CD4-positive, alpha-beta T cell treated with Interleukin-2 at 100 ng/mL for 4 hours (primary cell): Measurements from ENCODE around the gene IL25.
"Not testable (repeated sequence)": the region's sequence is repeated elsewhere in the genome, so short reads cannot be mapped to it uniquely, and the experiment has no call there.

ENCODE experiments used
- DNase-seq: peaks from one replicate; pipeline ENCODE4 v3.0.0-alpha.2; 2020; ENCODE audit warnings: low spot score

IL25 gene

DNA sequence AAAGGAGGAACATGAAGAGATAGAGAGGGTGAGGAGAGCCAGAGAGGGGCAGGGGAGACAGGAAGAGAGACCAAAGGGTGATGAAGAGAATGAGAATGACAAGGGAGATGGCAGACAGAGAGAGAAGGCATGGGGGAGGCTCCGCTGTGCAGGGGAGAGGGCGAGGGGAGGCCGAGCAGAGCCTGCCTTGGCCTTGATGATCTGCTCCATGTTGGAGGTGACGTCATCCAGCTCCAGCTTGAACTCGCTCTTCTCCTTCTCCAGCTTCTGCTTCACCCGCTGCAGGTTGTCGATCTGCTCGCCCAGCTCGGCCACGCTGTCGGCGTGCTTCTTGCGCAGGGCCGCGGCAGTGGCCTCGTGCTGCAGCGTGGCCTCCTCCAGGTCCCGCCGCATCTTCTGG is 17.3 kb downstream of the IL25 start:
- DNase-seq = not testable (repeated sequence)

DNA sequence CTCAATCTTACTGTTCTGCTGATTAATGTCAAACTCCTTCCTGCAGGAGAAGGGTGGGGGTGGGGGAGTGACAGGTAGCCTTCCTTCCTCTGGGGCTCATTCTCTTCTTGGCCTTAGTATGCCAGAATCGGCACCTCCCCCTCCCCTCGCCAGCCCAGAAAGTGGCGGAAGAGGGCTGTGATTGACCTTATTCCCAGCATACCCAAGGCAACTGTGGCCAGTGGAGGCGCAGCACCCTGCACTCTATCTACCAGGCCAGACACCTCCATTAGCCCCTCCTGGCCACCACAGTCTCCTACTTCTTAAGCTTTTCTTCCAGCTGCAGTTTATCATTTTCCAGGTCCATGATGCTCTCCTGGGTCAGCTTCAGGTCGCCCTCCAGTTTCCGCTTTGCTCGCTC is 20.0 kb downstream of the IL25 start:
- no peak for DNase-seq

DNA sequence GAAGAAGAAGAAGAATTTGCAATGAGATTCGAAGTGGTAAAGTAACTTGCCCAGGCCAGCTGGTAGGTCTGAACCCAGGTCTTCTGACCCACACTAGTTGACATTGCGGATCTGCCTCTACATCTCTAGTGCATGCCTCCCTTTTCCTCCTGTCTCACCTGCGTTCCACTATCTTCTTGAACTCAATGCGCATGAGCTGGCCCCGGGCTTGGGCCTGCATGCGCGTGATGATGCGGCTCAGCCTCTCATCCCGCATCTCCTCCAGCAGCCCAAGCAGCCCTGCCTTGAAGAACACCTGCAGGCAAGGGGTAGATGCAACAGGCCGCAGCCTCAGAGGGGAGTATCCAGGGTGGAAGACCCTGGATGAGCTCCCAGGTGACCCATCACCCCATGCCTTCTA is 23.5 kb downstream of the IL25 start:
- DNase-seq = no peak

DNA sequence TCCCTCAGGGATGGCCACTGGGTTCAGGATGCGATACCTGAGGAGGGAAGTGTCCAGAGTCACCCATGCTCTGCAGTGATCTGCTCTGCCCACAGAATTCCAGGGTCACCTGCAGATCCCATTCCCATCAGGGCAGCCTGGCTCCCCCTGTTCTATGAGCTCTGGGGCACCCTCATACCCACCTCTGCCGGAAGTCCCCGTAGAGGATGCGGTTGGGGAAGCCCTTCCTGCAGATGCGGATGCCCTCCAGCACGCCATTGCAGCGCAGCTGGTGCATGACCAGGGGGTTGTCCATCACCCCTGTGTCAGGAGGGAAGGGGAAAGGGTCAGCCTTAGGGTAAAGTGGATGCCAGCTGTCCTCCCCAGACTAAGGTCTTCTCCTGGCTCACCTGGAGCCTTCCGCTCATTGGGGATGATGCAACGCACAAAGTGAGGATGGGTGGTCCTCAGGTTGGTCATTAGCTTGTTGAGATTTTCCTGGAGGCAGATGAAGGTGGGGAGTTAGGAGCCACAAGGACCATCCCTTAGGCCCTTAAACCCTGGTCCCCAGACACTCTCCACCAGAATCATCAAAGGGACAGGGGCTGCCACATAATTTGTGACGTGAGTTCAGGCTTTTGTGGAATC is 24.3 kb downstream of the IL25 start:
- no peak for DNase-seq

DNA sequence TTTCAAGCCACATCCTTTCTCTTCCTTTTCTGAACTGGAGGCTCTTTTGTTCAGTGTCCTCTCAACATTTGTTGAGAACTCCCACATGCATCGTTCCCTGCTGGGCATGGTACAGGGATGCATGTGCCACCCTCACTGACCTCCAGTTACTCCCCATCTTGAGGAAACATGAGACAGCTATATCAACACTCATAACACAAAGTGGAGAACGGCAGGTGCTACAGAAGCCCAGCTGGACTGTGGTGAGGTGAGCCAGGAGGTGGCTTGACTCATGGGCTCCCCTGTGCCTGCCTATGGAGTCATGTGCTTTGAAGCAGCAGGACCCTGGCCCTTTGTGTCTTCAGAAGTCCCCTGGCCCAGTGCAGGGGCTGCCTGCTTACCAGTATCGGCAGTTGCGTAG is 25.7 kb downstream of the IL25 start:
- DNase-seq = no peak

DNA sequence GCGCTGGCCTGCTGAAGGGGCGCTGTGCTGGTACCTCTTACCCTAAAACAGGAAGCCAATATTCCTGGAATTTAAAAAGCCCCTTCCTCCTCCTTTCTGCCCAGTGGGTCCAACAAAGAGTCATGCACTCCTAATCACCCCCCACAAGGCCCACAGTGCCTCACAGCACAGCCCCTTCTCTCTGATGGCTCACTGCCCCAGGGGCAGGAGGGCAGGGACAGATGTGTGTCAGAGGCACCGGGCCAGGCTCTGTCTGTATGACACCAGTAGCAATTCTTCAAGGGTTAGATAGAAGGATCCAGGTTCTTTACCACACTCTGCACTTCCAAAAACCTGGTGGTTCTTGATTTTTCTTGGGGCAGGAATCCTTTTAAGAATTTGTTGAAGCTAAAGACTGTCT is 26.5 kb downstream of the IL25 start:
- no peak for DNase-seq

DNA sequence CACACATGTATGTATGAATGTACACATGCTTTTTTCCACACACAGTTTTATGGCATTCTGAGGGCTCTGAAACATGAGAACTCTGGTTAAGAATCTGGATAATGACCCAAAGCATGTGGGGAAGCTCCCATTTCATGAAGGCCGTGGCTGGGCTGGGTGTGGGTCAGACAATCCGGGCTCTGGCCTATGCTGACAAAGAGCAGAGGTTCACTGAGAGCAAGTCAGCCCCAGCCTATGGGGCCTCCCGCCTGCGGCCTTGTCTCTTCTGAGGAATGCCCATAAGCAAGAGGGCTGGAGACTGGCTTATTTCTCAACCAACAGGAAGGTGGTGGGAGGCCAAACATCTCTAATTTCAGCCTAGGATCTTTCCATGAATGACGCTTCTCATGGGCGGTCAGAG is 27.0 kb downstream of the IL25 start:
- no peak for DNase-seq

DNA sequence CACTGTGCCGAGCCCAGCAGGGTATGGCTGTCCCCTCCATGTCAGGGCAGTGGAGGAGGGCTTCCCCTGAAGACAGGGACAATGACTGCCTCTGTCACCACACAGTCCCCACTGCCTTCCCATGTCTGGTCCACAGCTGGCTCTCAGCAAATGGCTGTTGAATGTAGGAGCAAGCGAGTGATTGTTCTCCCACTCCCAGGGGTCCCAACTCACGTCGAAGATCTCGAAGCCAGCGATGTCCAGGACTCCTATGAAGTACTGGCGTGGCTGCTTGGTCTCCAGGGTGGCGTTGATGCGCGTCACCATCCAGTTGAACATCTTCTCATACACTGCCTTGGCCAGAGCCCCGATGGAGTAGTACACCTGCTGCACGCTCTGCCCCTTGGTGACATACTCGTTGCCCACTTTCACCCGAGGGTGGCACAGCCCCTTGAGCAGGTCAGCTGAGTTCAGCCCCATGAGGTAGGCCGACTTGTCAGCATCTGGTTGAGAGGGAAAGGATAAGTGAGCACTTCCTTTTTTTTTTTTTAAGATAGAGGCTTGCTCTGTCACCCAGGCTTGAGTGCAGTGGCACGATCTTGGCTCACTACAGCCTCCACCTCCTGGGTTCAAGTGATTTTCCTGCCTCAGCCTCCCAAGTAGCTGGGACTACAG is 28.0 kb downstream of the IL25 start:
- DNase-seq = not testable (repeated sequence)

DNA sequence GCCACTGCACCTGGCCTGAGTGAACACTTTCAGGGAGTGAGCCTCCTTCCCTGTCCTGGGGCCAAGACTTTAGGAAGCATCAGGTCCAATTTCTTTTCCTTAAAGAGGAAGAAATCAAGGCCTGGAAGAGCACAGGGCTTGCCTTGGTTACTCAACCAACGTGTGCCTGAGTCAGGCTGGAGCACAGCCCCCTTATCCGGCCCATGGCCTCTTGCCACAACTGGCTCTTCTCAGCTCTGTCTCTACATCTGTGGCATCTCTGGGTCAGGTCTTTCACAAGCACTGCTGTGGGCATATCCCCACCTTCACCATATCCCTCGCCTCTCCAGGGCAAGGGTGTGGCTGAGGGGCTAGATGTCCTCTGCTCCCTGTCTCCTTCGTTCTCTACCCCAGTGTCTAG is 28.7 kb downstream of the IL25 start:
- DNase-seq = no peak

DNA sequence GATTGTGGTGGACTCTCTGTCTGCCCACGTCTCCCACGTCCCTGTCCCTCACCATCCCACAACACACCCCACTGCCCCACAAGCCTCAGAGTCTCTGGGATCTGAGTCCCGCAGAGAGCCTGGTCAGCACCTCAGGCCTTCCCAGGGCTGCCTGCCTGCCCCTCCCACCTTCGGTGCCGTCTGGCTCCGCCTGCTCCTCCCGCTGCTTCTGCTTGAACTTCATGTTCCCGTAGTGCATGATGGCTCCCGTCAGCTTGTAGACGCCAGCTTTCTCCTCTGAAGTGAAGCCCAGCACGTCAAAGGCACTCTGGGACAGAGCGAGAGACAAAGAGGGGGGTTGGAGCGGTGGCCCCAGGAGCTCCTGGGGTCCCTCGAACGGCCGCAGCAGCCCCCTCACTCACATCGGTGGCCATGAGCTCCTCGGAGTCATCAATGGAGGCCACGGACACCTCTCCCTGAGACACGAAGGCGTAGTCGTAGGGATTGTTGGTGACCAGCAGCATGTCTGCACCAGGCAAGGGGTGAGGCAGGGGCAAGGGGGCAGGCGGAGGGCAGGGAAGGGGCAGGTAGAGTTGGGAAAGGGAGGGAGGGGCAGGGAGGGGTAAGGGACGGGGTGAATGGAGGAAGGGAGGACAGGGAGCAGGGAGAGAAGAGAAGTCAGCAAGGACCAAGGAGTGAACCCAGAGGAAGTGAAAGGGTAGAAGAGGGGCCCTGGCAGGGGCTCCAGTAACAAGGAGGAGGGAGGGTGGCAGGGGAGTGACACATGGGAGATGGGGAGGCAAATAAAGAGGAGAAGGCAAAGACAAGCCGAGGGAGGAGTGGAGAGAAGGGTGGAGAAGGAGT is 29.9 kb downstream of the IL25 start:
- no peak for DNase-seq

DNA sequence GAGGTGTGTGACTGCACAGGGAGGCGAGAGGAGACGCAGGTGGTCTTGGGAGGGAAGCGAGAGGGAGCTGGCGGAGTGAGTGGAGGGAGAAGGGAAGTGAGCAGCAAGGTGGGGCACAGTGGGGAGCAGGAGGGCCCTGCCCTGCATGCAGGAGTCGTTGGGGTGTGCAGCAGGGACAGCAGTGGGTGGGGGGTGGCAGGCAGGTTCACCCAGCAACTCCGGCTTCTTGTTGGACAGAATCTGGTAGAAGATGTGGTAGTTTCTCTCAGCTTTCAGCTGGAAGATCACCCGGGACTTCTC is 30.5 kb downstream of the IL25 start:
- no peak for DNase-seq

DNA sequence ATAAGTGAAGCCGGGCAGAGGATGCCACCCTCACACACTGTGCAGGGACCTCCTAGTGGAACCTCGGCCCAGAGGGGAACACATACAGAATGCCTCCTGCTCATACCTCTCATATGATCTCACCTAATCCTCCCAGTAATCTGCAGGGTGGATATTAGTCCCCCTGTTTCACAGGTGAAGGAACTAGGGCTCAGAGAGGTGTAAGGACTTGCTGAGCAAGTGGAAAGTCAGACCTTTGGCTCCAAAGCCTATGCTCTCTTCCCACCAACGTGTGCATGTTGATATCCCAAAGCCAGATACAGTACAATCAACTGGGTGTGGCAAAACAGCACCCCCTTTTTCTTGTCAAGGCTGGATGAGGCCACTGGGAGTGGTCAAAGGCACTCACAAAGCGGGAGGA is 31.3 kb downstream of the IL25 start:
- no peak for DNase-seq

DNA sequence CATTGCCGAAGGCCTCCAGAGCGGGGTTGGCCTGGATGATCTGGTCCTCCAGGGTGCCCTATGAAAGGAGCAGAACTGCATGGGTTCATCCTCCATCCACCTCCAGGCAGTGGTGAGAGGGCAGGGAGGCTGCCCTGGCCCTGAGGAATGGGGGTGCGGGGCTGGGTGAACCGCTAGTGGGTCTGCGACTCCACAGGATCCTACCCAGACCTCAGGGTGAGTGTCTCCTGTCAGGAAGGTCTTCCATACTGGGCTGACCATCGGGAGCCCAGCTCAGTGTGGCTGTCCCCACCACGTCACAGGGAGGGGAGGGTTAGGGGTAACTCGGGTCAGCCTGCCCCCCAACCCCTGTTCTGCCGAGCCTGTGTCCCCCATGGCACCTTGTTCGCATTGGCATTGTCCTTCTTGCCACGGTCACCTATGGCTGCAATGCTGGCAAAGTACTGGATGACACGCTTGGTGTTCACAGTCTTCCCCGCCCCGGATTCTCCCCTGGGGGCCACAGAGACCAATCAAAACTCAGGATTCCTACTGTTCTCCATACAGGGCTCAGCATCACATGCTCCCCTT is 31.8 kb downstream of the IL25 start:
- no peak for DNase-seq

DNA sequence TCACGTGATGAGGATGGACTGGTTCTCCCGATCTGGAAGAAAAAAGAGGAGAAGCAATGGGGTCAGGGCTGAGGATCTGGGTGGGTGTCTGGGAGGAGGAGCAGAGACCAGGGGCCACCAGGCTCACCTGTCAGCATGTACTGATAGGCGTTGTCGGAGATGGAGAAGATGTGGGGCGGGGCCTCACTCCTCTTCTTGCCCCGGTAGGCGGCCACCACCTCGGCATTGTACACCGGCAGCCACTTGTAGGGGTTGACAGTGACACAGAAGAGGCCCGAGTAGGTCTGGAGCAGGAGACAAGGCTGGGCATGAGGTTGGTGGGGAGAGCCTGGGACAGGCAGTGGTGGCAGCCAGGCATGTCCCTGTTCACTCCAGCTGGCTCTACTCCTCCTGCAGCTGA is 32.5 kb downstream of the IL25 start:
- no peak for DNase-seq

DNA sequence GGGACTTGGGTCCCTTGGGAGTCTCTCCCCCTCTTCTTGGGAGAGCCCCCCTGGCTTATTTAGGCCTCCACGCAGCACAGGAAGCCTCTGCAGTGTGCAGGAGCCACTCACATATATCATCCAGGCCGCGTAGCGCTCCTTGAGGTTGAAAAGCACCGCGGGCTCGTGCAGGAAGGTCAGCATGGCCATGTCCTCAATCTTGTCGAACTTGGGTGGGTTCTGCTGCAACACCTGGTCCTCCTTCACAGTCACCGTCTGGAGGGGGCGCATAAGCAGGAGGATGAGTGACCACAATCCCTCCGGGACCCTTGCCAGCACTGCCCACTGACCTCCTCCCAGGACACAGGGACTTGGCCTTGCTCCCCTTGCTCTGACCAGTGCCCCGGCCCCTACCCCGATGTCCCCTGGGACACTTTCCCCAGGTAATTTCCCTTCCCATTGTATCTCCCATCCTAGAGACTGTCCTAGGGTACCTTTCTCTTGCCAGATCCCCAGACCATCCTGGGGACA is 33.0 kb downstream of the IL25 start:
- DNase-seq = no peak

DNA sequence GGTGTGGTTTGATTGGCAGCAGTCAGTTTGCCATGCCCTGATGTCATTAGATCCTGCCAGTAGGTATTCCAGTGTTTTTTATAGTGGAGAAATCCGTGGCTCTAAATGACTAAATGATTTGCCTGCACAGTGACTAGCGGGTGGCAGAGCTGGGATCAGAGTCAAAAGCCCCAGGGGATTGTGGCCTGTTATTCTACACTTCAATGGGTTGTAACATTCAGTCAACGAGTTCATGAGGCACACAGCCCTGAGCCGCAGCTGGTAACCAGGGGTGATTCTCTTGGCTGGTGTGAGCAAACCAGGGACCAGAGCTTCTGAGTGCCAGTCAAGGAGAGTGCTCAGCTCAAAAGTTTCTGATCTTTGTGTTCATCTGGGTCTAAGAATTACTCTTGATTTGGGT is 33.6 kb downstream of the IL25 start:
- no peak for DNase-seq

DNA sequence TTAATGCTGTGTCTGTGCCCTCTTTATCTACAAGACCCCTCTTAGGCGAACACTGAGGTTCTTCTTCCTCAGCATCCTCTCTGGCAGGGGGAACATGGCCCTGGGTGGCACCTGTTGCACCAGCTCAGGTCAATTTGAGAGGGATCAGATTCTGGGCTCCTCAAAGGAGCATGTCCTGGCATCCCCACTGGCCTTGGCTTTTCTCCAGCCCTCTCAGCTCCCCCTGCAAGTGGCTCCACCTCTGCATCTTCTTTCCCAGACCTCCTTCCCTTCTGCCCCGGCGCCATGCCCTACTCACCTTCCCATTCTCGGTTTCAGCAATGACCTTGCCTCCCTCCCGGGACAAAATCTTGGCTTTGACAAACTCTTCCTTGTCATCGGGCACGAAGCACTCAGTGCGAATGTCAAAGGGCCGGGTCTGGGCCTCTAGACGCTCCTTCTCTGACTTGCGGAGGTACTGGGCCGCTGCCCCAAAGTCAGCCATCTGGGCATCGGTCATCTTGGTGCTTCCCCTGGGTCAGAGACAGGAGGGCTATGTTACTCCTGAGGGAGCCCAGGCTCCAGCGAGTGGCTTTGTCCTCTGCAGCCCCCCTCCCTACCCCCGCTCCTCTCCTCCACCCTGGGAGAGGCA is 34.2 kb downstream of the IL25 start:
- no peak for DNase-seq

DNA sequence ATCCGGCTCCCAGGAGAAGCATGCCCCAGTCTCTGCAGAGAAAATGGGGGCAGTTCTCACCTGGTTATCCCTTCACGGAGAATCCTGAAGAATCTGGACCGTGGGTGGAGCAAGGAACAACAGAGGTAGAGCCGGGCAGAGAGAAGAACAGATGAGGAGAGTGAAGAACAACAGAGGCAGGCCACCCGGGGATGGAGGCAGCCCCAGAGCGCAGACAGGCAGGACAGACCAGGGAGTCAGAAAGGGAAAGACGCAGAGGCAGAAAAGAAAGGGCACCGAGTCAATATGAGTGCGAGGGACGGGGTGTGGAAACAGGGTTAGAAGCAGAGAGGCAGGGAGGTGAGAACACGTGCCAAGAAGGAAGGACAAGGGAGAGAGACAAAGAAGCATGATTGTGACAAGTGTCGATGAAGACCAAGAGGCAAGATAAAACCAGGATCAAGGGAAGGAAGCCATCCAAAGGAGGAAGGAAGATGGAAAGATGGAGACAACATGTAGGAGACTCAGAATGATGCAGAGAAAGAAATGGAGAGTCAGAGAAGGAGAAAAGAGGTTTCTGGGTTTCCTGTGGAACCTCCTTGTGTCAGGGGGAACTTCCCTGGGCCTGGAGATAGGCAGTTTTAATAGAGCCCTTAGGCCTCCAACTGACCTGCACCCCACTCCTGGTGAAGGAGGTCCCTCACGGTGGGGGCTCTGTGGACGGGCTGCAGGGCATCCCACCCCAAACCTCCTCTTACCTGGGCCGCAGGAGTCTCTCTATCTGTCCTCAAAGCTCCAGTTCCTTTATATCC is 35.1 kb downstream of the IL25 start, which contains the start of gene MYH6:
Gene MYH6 (minus strand): TSS at position 758 of the 791 bp plus-strand sequence. CDS start 1,050 bp downstream, outside the sequence.
- no peak for DNase-seq

DNA sequence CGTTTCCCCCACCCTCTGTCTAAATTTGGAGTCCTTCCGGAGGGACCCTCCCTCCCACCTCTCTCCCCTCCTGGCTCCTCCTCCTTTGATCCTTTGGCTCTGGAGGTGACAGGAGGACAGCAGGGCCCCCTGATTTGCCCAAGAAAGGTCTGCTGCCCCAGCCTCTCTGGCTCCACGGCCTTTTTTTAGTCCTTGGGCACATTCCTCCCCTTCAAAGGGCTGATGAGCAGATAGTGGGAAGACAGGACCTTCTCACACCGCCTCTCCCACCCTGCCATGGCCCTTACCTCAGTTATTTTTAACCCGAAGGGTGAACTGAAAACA is 35.7 kb downstream of the IL25 start:
- DNase-seq = no peak

DNA sequence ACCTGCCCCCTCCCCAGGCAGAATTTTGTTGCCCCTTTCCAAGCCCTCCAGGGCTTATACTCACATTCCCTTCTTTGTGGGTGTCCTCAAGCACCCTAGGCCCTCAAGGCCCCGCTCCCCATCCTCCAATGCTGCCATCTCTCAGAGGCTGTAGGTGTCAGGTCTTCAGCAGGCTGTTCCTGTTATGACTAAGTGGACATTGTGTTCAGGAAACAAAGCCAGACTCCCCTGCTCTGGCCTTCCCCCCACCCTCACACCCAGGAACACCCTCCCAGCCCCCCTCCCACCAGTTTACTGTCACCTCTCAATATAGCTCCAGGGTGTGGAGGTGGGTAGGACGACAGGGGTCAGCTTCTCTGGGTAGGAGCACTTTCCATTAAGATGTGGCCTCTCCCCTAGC is 36.9 kb downstream of the IL25 start:
- no peak for DNase-seq

DNA sequence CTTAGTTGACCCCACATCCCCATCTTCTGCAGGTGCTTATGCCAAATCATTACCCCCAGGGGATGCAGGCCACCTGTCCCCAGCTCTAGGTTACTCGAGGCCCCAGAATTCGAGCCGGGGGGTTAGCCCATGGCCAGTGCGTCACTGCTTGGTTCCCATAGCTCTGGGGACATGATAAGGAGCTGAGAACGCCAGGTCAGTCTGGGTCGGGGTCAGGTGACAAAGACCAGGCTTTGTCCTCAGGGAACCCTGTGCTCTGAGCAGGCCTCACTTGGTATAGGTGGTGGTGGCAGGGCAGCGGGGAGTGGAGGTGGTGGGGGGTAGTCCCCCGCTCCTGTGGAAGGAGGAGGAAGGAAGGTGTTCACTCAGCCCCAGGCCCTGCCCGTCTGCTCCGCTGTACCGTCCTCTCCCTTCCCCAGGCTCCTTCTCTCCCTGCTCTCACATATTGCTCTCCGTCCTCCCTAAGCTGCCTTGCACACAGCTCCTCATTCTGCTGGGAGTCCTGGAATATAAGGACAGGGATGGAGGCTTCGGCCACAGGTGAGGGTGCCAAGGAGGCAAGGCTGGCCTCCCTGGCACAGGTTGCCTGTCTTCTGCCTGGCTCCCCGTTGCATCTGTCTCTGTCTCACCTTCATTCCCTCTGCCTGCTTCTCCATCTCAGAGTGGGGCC is 37.5 kb downstream of the IL25 start:
- no peak for DNase-seq
